ENCODE data around the gene SNRPA. TPM values are rescaled to one million over a fixed set of nuclear protein-coding genes. Genes with fewer than 3 reads are reported as not detected.

Gene SNRPA
- total and polyA plus RNA-seq, 2 of the 13 experiments (the other 11 are each of a cell fraction or from before 2014, with no cell fraction given), result 59.6 to 162 TPM

- no peak; the same call in 1 of the 2 replicates for TF ChIP-seq ZBTB38 (CRISPR knock-in tag; IDR thresholded peaks at IDR 0.05)
- TF ChIP-seq ETS1 (CRISPR knock-in tag; IDR thresholded peaks at IDR 0.05), result no peak
- no peak for TF ChIP-seq THYN1 (CRISPR knock-in tag; IDR thresholded peaks at IDR 0.05; ENCODE audit: borderline replicate concordance, low read depth)
- TF ChIP-seq ZNF260 (CRISPR knock-in tag; IDR thresholded peaks at IDR 0.05; ENCODE audit: borderline replicate concordance, low read depth), result no peak
- TF ChIP-seq FOXO1 (CRISPR knock-in tag; IDR thresholded peaks at IDR 0.05), result peak; percentile 63
- no peak for TF ChIP-seq PHF20 (CRISPR knock-in tag; IDR thresholded peaks at IDR 0.05)
- TF ChIP-seq ZBTB43 (CRISPR knock-in tag; conservative IDR thresholded peaks at IDR 0.05), result peak; percentile 93
- peak; percentile 89; the same call in 1 of the 2 replicates for TF ChIP-seq ZNF670 (CRISPR knock-in tag; IDR thresholded peaks at IDR 0.05; ENCODE audit: borderline replicate concordance)
- TF ChIP-seq ZNF691 (CRISPR knock-in tag; IDR thresholded peaks at IDR 0.05; ENCODE audit: borderline replicate concordance, low read depth), result 0 out of 2 replicates have a peak, but pooled peaks have one; percentile 13
- no peak for TF ChIP-seq MAFF (IDR thresholded peaks at IDR 0.05; ENCODE audit: low read depth, low read length)
- TF ChIP-seq ZNF607 (CRISPR knock-in tag; IDR thresholded peaks at IDR 0.05; ENCODE audit: borderline replicate concordance), result peak; percentile 88
- no peak for TF ChIP-seq AGO2 (optimal IDR thresholded peaks at IDR 0.05; ENCODE audit: low read depth, low read length)
- TF ChIP-seq GZF1 (CRISPR knock-in tag; IDR thresholded peaks at IDR 0.05), result no peak; the same call in 1 of the 2 replicates
- TF ChIP-seq NFKB2 (CRISPR knock-in tag; IDR thresholded peaks at IDR 0.05; ENCODE audit: borderline replicate concordance), result peak; percentile 77; the same call in 1 of the 2 replicates
- no peak; the same call in 1 of the 2 replicates for TF ChIP-seq RFX5 (IDR thresholded peaks at IDR 0.05; ENCODE audit: low read depth, low read length)
- no peak for TF ChIP-seq RELA (CRISPR knock-in tag; IDR thresholded peaks at IDR 0.05)
- no peak for TF ChIP-seq REST (IDR thresholded peaks at IDR 0.05; ENCODE audit: borderline replicate concordance in 1 of 2, low read depth in 1 of 2, low read length in 2 of 2)
- TF ChIP-seq GABPB1 (CRISPR knock-in tag; IDR thresholded peaks at IDR 0.05), result peak; percentile 42; the same call in 1 of the 2 replicates
- TF ChIP-seq KDM3A (CRISPR knock-in tag; IDR thresholded peaks at IDR 0.05; ENCODE audit: low read depth), result no peak
- TF ChIP-seq ZNF280B (CRISPR knock-in tag; IDR thresholded peaks at IDR 0.05; ENCODE audit: borderline replicate concordance), result no peak
- peak; percentile 76; the same call in 1 of the 2 replicates for TF ChIP-seq GATAD2A (CRISPR knock-in tag; IDR thresholded peaks at IDR 0.05)
Measured at GRCh38 chr19:40797963-40798682, 47.1 kb downstream of the SNRPA start (continued).

All from HepG2 (cell line).